GM12892 (cell line): Measurements from ENCODE around the gene TCF4.
A peak's percentile ranks its signal among the peaks of the same experiment; 100 is the strongest.

Experiments used
- DNase-seq: peaks from one replicate; pipeline ENCODE4 v3.0.0; 2011; ENCODE audit not compliant: insufficient read length
- FAIRE-seq: peaks from 2 replicates; lab custom pipeline; 2011; peaks lifted over from hg19 to GRCh38; lab: Jason Lieb, UNC
- POLR2A ChIP-seq: IDR thresholded peaks from 2 replicates; pipeline ENCODE4 v1.6.1; 2011; ENCODE audit warnings: low read depth, low read length, control low read depth
- POLR2AphosphoS5 ChIP-seq: IDR thresholded peaks from 2 replicates; pipeline ENCODE4 v1.6.1; 2011; ENCODE audit warnings: low read depth, low read length, control low read depth
- TAF1 ChIP-seq: IDR thresholded peaks from 2 replicates; pipeline ENCODE4 v1.6.1; 2011; ENCODE audit warnings: low read depth, mild to moderate bottlenecking, control low read depth, low read length, borderline replicate concordance

The TCF4 gene

DNA sequence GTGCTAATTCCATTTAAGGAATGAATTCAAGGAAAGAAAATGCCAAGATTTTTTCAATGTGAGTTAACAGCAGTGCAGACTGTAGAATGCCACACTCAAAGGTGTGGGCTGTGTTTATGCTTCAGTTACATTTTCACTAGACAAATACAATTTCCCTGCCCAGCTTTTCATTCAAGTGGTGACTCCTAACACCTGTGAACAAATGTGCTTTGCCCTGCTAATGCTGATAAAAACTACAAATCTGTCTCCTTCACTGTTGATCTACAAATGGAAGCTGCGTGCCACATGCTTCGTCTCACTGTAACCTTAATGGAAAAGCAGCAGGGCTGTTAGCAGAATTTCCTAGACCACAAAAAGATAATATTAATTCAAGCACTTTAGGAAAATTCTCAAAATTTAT, 19.8 kb upstream of the TCF4 start:
- DNase-seq: no peak
- TF ChIP-seq POLR2A (no peak), TAF1 (no peak), POLR2AphosphoS5 (no peak)
- FAIRE-seq: no peak

DNA sequence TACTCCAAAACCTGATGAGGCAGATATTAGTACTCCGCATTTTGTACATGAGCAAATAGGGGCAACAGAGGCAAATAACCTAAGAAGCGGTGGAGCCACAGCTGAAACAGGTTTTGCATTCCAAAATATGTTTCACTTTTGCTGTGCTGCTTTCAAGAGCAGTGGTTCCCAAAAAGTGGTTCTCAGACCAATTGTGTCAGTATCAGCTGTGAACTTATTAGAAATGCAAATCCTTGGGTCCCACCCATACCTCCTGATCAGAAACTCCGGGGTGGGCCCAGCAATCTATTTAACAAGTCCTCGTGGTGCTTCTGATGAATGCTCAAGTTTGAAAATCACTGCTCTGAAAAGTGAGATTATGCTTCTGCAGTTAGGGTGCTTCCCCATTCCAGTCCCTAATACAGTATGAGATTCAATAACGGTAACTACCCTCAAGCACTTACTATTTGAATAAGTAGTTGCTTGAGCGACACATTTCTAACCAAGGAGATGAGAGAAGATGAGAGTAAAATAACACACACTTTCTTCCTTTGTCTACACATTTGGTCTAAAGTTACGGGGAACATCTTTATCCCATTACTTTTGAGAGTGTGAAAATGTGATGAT, 17.8 kb upstream of the TCF4 start:
- DNase-seq (no peak), FAIRE-seq (peak; percentile 74)
- TF ChIP-seq TAF1: no peak
- TF ChIP-seq POLR2A: no peak
- TF ChIP-seq POLR2AphosphoS5: no peak

DNA sequence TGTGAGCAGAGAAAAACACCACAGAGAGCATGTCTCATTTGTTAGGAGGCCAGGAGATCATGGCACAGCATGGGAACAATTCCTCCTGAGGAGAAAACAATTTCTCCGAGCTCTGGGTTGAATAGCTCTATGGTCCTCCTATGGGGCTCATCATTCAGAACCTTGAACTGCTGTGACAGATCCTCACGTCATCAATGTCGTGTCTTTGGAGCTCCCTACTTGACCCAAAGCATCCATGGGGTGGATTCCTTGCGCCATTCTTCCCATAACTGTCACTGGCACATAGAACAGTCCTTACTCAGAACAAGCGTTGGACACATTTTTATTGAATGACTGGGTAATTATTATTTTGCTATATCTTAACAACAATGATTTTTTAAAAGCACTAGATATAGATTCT, 15.8 kb upstream of the TCF4 start:
- DNase-seq (no peak), FAIRE-seq (no peak)
- TF ChIP-seq POLR2AphosphoS5 (no peak), TAF1 (no peak), POLR2A (no peak)

DNA sequence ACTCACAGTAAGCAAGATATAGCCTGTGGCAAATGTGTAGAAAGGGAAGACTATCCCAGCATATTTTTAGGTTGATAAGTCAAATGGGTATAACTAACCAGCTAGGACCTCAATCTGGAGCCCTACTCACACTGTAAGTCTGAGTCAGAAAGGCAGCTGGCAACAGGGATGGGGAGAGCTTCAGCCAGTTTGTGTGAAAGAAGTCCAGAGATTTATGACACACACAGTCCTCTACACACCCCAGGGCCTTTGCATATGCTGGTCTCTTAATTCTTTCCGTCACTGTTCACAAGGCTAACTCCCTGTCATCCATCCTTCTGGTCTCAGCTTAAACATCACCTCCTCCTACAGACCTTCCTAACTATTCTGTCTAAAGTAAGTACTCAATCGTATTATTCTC, 5.9 kb upstream of the TCF4 start:
- TF ChIP-seq POLR2AphosphoS5 (no peak), POLR2A (no peak), TAF1 (no peak)
- DNase-seq: no peak
- FAIRE-seq: no peak

DNA sequence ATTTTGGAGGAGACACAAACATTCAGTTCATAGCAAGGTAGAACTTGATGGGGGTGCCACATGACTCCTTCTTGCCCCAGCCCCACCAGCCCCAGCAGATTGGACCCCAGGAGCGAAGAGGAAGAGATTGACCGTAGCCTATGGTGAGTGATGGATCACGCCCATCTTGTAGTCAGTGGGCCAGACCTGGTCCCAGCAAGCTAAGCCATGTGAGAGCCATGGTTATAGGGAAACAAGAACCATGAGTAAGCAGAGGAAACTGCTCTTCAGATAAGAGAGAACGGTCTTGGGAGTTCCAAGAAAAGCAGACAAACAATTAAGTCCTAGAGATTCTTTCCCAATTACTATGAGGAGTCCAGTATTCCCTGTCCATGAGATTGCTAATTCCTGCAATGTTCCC, 4.6 kb upstream of the TCF4 start:
- FAIRE-seq: no peak
- DNase-seq: no peak
- TF ChIP-seq POLR2A: no peak
- TF ChIP-seq TAF1: no peak
- no peak for TF ChIP-seq POLR2AphosphoS5

DNA sequence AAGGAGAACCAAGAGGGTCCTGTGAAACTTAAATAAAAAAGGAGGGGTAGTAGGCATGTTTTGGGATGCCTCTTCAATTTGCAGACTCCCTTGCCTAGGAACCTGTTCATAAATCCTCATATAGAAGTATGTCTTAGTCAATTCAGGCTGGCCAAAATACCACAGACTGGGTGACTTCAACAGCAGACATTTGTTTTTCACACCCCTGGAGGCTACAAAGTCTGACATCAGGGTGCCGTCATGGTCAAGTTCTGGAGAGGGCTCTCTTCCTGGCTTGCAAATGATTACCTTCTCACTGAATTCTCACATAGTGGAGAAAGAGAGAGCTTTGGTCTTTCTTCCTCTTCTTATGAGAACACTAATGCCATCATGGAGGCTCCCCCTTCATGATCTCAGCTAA, 4.1 kb upstream of the TCF4 start:
- FAIRE-seq: no peak
- no peak for DNase-seq
- TF ChIP-seq POLR2A: no peak

DNA sequence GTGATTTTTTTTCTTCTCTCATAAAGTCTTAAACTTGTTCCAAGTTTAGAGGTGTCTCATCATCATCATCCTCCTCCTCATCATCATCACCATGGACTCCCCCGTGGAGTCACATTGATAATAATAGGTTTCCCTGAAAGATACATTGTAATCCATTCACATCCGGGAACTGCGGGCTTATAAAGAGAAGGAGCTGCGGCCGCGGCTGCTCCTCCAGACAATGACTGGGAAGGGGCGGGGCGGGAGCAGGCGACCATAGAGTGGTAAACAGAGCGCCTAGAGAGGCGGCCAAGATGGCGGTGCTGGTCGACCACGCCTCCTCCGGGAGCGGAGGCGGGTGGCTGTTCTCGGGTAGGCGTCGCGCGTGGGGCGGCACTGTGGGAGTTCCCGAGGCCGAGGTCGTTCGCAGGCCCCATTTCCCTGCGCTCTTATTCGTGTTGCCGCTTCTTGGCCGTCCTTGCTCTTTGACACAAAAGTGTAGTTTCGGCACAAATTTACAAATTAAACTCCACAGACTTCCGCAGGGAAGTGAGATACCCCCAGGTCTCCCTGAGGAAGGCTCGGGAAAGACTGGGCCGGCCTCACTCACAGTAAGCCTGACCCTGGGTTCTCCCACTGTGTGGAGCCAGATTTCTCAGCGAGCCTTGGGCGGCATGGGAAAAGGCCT, 1.8 kb upstream of the TCF4 start:
- FAIRE-seq (peak; percentile 83), DNase-seq (peak; percentile 36)
- TF ChIP-seq TAF1 (no peak), POLR2A (peak; percentile 26; the same call in 1 of the 2 replicates)

DNA sequence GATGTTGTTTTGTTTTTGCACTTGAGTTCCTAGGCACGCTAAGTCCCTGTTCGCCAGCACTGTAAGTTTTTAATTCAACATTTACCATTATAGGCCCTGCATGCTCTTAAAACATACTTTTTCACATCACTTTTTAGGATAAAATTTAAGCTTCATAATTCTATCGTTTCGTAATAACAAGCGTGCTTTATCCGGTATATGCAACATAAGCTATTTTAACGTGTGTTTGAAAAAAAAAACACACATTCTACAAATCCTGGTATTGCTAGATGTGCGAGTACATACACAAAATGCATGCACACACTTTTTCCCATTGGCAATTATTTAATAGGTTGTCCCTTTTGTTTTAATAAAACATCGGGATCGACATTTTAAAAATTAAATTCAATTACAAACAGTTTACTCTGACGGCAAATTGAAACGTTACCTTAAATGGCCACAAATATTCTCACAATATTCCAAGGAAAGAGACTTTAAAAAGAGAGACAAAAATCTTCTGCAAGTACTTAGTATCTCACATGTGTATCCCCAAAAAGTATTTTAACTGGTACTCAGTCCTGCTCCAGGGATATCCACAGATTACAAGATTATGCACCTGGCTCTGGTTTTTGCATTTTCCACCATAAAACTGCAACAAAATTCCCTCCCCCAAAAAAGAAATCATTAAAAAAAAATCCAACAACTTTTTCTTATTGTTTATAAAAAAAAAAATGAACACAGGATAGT, 1.0 kb upstream of the TCF4 start:
- peak; percentile 40 for FAIRE-seq
- TF ChIP-seq TAF1: no peak
- no peak for TF ChIP-seq POLR2AphosphoS5
- no peak for TF ChIP-seq POLR2A
- no peak for DNase-seq

DNA sequence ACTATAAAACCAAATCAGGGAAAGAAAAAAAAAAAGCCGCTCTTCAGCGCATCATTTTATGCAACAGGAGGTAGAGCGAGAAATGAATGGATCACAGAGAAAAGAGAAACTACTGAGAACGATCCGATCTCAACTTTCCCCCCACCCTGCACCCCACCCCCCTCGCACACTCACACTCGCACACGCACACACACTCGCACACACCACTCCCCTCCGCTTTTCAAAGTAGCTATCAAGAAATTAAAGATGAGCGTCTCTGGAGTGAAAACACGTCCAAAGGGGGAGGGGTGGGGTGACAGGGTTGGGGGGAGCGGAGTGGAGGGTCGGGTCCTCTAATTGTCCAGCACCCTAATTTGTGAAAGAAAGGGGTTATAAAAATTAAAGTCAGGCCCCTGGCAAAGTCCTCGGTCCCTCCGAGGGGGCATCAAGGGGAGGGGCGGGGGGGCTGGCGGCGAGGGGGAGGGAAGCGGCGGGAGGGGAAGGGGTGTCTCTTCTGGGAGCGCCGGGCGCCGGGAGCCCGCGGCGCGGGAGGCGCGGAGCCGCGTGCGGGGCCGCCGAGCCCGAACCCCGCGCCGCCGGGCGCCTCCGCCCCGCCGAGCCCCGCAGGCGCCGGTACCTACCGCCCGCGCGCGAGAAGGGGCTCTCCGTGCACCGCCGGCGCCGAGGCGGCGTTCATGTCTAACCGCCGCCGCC, 428 bp downstream of the TCF4 start:
- FAIRE-seq (no peak), DNase-seq (peak; percentile 18)
- TF ChIP-seq POLR2A (no peak), POLR2AphosphoS5 (no peak), TAF1 (no peak)

DNA sequence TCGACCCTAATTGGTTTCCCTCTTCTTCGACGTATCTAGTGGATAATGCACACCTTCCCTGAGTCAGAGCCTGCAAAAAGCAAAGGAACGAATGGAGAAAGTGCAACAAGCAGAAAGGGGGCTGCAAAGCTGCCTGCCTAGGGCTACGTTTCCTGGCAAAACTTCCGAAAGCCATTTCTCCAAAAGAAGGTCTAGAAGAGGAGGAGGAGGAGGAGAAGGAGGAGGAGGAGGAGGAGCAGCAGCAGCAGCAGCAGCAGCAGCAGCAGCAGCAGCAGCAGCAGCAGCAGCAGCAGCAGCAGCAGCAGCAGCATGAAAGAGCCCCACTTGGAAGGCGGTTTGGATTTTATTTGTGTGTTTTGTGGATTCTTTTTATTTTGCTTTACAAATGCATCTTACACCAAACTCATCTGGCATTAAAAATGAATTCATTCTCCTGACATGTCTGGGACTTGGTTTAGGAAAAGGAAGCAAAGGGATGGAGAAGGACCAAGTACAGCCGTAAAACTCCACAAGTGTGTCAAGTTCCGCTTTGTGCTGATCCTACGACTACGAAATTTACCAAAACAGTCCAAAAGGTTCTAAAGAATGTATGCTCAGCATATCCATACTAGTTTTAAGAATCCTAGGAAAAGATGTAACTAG, 2.0 kb downstream of the TCF4 start:
- DNase-seq: no peak
- TF ChIP-seq TAF1 (no peak), POLR2AphosphoS5 (no peak), POLR2A (no peak)
- no peak for FAIRE-seq

DNA sequence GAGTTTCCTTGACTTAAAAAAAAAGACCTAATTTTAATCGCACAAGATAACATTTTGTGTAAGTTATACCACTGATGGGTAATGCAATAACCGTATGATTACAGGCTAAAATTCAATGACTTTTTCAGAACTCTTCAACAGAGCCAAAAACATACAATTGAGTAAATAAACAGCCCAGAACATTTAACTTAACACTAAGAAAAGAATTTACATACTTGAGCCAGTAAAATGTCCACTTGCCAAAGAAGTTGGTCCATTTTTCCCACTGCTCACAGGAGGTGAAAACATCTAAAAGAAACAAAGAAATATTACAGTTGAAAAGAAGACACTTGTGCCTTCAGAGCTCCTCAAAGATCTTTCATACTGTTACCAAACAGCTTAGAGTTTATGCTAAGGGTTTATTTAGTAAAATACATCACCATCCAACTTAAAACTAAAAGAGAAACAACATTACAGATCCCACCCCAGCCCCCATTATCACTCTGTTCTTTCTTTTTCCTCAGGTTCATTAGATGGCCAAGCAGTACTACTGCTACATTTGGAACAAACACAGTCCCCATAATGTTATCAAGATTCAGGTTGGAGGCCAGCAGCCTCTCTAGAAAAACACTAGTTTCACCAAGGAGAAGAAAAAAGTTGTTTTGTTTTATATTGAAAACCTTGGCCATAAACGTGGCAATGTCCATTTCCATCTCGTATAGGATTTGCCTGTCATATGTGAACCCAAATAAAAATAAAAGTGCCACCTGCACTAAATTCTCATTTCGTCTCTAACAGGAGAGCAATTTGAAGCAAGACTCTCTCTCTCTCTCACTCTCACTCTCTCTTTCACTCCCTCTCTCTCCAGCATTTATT, 2.7 kb downstream of the TCF4 start:
- DNase-seq (no peak), FAIRE-seq (no peak)
- TF ChIP-seq POLR2AphosphoS5 (no peak), TAF1 (no peak), POLR2A (no peak)
